Measurements from ENCODE around the gene CNIH3. TPM values are rescaled to one million over a fixed set of nuclear protein-coding genes. Genes with fewer than 3 reads are reported as not detected.

CNIH3 gene
- total RNA-seq, 2 experiments from 2014 or later, result 1.3 to 1.4 TPM

DNA sequence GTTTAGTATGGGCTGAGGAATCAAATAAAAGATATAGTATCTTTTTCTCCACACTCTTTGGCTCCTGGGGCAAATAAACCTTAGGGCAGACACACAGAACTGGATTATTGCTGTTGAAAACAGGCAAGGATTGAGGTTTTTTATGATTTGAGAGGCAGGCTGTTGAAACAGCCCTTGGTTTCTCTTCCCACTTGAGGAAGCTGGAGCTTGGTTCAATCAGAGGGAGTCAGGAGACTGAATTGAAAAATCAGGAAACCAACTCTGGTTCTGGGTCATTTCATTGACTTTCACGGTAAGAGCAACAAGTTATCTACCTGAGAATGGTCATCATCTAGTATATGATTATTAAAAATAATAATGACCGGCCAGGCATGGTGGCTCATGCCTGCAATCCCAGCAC is 108.4 kb downstream of the CNIH3 start:
- no peaks in the 10 kb centered on the region for H3K9me3 Mint-ChIP-seq

DNA sequence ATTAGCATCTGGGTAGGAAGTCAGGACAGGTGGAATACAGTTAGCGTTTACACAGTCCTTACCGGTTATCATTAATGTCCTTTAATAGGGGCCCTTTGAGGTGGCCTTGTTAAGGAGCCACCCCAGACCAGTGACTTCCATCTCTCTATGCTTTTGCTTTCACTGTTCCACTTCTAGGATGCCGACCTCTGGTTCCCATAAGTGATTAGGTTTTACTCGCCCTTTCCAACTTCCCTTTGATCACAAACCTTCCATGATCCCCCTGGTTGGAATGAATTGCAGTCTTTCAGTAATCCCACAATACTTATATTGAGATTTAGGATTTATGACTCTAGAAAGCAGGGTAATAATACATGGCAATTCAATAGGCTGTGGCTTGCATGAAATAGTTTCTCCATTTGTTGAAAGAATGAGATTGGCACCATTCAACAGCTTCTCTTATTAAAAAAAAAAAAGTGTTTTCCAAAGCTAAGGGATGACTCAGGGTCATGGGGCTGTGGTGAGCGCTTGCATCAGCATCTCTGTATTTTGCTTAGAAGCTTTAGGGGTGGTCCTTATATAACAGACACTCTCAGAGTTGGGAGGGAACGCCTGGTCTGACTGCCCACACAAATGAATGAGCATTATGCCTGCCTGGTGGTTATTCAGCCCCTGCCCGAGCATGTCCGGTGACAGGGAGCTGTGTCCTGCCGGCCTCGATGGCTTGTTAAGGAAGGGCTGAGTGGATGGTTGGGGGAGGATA is 110.5 kb downstream of the CNIH3 start:
- H3K4me1 Mint-ChIP-seq, result peaks cover 1% of the 10 kb centered on the region
- H3K4me3 Mint-ChIP-seq, result no peak overlapping the region
- peak overlapping the region; percentile 67 for H3K27ac Mint-ChIP-seq
- DNase-seq, result no peak
- H3K9me3 Mint-ChIP-seq, result no peaks in the 10 kb centered on the region
- H3K36me3 Mint-ChIP-seq, result no peaks in the 10 kb centered on the region
- H3K27me3 Mint-ChIP-seq, result peaks cover 2% of the 10 kb centered on the region

More for the DNA sequence above, 108.4 kb downstream of the CNIH3 start:
- peaks cover 20% of the 10 kb centered on the region for H3K27me3 Mint-ChIP-seq
- peaks cover 1% of the 10 kb centered on the region for H3K4me1 Mint-ChIP-seq
- no peak for DNase-seq
- no peak overlapping the region for H3K27ac Mint-ChIP-seq
- no peak overlapping the region for H3K4me3 Mint-ChIP-seq
- no peaks in the 10 kb centered on the region for H3K36me3 Mint-ChIP-seq

DNA sequence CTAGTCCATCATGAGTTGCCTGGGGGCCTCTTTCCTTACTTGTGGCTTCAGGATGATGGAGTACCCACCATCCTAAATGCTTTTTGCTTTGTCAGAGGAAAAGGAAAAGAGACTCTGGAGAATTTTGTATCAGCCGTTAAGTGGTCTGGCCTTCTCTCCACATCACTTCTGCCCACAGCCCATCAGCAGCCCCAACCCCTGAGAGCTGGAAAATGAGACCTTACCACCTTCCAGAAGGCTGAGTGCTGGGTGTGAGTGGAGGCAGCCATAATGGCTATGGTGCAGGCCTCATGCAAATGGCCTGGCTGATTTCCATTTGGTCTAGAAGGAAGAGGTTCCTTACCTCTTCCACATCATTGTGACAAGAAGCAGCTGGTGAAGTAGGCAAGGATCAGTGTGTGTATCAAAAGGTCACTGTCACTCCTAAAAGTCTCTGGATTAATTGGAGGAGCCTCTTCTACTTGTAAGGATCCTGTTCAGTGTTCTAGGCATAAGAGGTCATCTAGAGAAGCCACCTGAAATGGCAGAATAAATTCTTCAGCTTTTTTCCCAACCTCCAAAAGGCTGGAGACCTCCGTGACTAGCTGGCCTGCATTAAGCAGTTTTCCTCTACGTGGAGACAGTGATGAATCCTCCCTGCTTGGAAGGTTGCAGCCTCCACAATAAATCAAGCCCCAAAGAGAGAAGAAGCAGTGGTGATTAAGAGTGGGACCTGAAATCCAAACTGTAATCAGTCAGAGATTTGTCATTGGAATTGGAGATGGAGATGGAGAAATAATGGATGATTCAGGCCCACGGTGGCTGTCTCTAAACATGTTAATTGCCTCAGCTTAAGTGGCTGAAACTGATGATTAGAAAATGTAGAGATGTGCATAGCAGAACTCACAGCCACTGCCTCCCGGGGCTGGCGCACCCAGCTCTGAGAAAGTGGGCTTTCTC is 111.5 kb downstream of the CNIH3 start:
- Mint-ChIP-seq H3K4me3 (no peak overlapping the region), H3K4me1 (peaks cover 3% of the 10 kb centered on the region), H3K27me3 (peaks cover 3% of the 10 kb centered on the region), H3K36me3 (no peaks in the 10 kb centered on the region), H3K9me3 (no peaks in the 10 kb centered on the region), H3K27ac (no peak overlapping the region)
- DNase-seq, result no peak

DNA sequence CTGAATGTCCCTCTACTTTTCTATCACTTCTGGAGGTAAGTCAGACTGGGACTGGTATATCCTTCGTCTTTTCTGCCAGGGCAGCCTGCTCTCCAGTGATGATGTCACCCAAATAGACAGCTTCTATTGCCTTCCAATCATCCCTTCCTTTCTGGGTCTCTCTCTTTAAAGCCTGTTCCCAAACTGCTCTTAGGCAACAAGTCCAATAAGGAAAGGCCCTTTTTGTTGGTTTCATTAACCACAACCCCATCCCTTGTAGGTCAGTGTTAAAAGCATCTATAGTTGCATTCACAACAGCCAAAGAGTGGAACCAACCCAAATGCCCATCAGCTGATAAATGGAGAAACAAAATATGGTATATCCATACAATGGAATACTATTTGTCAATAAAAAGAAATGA is 114.4 kb downstream of the CNIH3 start:
- Mint-ChIP-seq H3K27ac (no peak overlapping the region), H3K4me3 (no peak overlapping the region), H3K27me3 (peaks cover 3% of the 10 kb centered on the region), H3K4me1 (peaks cover 15% of the 10 kb centered on the region), H3K36me3 (no peaks in the 10 kb centered on the region), H3K9me3 (no peaks in the 10 kb centered on the region)
- no peak for DNase-seq

DNA sequence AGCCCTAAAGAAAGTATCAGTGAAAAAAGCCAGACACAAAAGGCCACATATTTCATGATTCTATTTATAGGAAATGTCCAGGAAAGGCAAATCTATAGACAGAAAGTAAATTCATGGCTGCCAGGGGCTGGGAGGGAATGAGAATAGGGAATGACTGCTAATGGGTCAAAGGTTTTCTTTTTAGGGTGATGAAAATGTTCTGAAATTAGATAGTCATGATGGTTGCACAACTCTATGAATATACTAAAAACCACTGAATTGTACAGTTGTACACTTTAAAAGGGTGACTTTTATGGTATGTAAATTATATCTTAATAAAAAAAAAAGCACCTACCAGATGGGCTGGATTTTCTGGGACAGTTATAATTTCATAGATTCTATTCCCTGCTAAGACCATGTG is 114.8 kb downstream of the CNIH3 start:
- Mint-ChIP-seq H3K4me3 (no peak overlapping the region), H3K27me3 (peaks cover 3% of the 10 kb centered on the region), H3K4me1 (peaks cover 15% of the 10 kb centered on the region), H3K9me3 (no peaks in the 10 kb centered on the region), H3K27ac (no peak overlapping the region), H3K36me3 (no peaks in the 10 kb centered on the region)
- no peak for DNase-seq

DNA sequence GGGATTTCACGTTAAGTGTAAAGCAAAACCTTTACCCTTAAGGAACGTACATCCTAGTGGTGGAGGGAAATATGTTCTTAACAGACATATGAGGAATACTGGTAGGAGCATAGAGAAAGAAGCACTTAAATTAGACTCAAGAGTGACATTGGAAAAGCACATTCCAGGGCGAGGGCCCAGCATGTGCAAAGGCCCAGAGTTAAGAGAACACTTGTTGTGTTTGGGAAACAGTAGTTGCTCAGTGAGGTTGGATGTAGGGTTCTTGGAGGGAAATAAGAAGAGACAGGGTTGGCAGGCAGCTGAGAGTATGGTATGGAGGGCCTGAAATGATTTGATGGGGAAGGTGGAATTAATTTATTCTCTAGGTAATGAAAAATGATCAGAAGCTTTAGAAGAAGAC is 115.5 kb downstream of the CNIH3 start:
- Mint-ChIP-seq H3K27ac (no peak overlapping the region), H3K4me1 (peaks cover 17% of the 10 kb centered on the region)
- DNase-seq, result no peak

DNA sequence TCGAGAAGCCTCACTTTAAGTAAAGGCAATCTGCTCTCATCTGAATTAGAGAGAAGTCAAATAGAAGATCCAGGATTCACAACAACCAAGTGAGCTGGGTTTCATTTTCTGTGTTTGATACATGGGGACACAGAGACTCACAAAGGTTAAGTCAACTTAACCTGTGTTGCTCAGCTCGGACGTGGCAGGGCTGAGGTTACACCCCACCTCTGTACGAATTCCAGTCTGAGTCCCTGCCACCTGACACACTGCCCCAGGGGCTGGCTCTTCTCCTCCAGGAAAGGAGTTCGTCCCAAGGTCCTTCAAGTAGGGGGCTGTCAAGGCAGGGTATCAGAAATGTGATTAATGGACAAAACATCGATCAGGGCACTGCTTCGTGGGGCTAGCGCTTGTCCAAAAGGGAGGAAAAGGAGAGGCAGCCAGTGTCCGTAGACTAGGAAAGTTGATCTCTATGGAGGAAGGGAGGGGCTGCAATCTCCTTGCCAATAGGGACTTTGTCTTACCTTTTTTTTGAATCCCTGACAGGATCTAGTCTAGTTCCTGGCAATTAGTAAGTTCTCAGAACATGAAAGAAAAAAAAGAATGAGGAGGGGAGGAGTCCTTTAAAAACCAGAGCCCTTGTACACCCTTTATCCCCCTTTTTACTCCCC is 116.4 kb downstream of the CNIH3 start:
- Mint-ChIP-seq H3K27ac (no peak overlapping the region), H3K4me3 (no peak overlapping the region), H3K4me1 (peaks cover 19% of the 10 kb centered on the region), H3K36me3 (no peaks in the 10 kb centered on the region), H3K9me3 (no peaks in the 10 kb centered on the region), H3K27me3 (peaks cover 9% of the 10 kb centered on the region)
- no peak for DNase-seq

More for the DNA sequence above, 115.5 kb downstream of the CNIH3 start:
- Mint-ChIP-seq H3K9me3 (no peaks in the 10 kb centered on the region), H3K27me3 (peaks cover 5% of the 10 kb centered on the region), H3K4me3 (no peak overlapping the region), H3K36me3 (no peaks in the 10 kb centered on the region)

DNA sequence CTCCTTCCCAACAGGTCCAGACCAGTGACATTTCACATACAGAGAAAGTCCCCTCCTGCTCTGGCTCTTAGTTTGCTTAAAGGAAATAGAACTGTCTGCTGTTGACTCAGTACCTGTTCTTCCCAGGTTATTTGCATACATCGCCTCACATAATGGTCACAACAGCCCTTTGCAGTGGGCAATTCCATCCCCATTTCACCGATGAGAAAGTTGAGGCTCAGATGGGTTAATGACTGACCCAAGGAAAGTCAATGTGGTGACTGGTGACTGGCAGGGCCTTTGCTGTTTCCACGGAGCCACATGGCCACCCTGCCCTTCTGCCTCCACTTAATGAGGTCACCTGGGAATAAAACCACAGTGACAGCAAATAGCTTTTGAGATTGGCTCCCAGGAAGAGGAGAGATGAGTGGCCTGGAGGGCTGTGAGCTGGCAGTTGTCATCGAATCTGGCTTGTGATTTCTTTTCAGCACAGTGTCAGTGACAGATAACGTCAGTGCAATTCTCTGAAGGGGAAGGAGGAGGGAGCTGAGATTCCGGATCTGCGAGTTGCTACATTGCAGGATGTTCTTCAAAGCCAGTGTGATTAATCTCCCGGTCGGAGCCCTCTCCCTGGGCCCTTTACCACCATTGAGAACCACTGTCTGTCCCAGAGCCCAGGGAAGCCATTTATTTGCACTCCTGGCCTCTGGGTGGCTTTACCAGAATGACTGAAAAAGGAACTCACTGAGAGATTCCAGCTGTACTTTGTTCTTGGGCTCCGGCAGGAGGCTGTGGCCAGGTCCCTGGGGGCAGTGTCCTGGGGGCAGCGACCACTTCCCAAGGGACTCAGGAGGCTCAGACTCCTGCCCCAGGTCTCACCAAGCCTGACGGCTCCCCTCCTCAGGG is 117.2 kb downstream of the CNIH3 start:
- Mint-ChIP-seq H3K27ac (no peak overlapping the region), H3K4me3 (no peak overlapping the region), H3K27me3 (peaks cover 9% of the 10 kb centered on the region), H3K4me1 (peaks cover 20% of the 10 kb centered on the region), H3K36me3 (no peaks in the 10 kb centered on the region), H3K9me3 (no peaks in the 10 kb centered on the region)
- DNase-seq, result no peak

DNA sequence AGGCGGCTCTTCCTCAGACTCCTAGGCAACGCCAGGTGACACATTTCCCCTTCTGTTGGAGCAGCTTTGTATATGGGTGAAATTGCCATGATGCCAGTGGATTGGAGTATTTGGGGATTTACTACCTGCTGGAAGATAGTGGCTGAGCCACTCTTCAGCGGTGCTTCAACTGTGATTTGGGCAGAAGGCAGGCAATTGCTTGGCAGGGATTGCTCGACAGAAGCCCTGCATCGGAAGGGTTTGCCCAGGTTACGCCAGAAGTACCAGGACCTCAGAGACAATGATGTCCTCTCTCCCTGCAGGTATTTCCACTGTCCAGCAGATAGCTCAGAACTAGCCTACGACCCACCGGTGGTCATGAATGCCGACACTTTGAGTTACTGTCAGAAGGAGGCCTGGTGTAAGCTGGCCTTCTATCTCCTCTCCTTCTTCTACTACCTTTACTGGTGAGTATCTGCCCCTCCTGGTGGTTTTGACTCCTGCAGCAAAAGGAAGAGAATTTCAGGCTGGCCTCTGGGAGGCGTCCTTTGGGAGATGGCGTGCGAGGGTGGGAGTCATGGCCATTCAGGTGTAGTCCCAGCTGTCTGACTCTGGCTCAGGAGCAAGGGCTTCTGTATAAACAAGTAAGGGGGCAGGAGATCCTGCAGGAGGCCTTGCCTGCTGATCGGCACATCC is 118.3 kb downstream of the CNIH3 start:
- H3K4me1 Mint-ChIP-seq, result peaks cover 22% of the 10 kb centered on the region
- H3K4me3 Mint-ChIP-seq, result no peak overlapping the region
- H3K27ac Mint-ChIP-seq, result no peak overlapping the region
- DNase-seq, result no peak
- peaks cover 9% of the 10 kb centered on the region for H3K27me3 Mint-ChIP-seq
- H3K9me3 Mint-ChIP-seq, result no peaks in the 10 kb centered on the region
- no peaks in the 10 kb centered on the region for H3K36me3 Mint-ChIP-seq

DNA sequence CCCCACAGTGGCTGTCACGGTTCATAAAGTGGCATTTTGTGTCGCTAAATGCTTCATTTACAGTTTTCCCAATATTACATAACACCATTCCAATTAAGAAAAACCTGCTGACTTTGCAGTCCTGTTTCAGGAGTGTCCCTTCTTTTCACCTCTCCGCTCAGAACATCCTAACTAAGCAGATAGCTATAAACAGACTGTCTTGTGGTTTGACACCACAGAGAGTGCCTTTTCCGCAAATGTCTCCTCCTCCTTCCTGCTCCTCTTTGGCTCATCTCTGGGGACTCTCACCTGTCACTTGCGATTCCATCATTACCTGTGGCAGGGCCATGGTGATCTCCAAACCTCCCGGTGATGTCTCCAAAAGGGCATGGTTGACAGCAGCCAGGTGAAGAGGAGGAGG is 119.0 kb downstream of the CNIH3 start:
- Mint-ChIP-seq H3K27me3 (peaks cover 9% of the 10 kb centered on the region), H3K4me3 (no peak overlapping the region), H3K36me3 (no peaks in the 10 kb centered on the region), H3K4me1 (peaks cover 22% of the 10 kb centered on the region), H3K9me3 (no peaks in the 10 kb centered on the region), H3K27ac (no peak overlapping the region)
- DNase-seq, result no peak

DNA sequence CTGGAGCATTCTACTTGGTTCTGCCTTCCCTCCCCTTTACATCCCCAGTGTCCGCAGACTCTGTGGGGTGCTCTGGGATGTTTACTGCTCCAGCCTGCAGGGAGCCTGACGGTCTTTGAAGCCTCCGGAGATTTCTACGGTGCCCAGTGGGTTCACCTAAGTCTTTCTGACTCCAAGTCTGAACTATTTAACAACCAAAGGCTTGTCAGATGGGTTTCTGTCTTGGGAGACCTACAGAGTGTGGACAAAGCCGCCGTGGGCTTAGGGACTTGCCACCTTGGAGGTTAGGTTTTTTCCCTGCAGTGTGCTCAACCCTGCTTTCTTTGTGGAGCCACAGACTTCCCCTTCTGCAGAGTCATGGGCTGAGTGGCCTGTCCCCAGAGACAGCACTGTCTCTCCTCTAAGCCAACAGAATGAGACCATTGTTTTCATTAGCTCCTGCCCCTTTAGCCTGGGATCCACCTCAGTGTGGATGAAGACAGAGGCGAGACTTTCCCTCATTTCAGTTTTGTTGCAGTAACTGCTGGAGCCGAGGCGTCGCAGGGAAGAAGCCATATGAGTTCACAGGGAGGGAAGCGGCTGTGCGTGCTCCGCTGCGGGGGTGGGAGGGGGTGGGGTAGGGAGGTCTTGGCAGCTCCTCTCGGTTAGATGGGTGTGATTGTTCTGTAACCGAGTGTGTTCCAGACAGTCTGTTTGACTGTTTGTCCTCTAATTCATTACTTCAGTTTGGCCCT is 120.7 kb downstream of the CNIH3 start:
- Mint-ChIP-seq H3K27ac (no peak overlapping the region), H3K4me3 (no peak overlapping the region), H3K27me3 (peaks cover 8% of the 10 kb centered on the region), H3K9me3 (no peaks in the 10 kb centered on the region), H3K36me3 (no peaks in the 10 kb centered on the region), H3K4me1 (peaks cover 22% of the 10 kb centered on the region)
- no peak for DNase-seq

DNA sequence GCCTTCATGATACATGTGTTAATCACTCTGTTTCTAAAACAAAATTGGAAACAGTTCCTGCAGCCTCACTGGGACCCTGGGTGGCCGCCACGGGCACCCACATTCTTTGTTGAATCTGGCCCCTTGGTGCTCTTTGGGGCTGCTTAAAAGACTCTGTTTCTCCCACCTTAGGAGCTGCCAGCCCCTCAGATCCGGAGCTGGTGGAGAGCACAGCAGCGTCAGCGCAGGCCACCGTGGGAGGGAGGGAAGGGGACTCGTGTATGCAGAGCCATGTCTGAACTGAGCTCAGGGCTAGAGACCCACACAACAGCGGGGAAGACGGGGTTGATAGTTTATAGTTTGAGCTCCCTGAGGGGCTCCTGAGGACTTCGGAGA is 121.2 kb downstream of the CNIH3 start:
- H3K4me1 Mint-ChIP-seq, result peaks cover 22% of the 10 kb centered on the region
- no peak overlapping the region for H3K27ac Mint-ChIP-seq
- H3K36me3 Mint-ChIP-seq, result no peaks in the 10 kb centered on the region
- no peak for DNase-seq
- H3K27me3 Mint-ChIP-seq, result peaks cover 8% of the 10 kb centered on the region
- H3K4me3 Mint-ChIP-seq, result no peak overlapping the region
- no peaks in the 10 kb centered on the region for H3K9me3 Mint-ChIP-seq

DNA sequence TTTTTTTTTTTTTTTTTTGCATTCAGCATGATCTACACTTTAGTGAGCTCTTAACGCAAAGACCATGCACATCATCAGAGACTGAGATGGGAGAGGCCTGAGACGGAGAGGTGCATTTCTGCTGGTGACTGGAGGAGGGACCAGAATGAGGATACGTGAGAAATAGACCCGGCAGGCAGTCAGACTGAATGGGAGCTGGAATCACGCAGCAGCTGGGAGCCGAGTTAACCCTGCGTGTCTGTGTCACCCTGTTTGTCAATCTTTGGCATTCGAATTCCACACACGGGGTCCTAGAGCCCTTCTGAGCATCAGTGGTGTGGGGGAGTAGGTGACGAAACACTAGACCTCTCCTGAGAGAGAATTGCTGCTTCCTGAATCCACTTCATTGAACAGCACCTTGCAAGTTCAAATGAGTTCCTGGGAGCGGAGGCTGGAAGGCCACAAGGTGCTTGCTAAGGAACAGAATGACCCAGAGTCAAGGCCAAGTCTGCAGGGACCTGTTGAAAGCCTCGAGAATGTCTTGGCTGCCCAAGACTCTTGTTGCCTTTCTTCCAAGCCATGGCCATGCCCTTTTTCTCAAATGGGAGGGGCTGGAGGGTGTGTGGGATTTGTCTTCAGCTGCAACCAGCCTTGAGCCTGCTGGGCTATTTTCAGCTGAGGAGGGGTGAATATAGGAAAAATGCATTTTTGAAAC is 123.3 kb downstream of the CNIH3 start:
- H3K36me3 Mint-ChIP-seq, result no peaks in the 10 kb centered on the region
- H3K27me3 Mint-ChIP-seq, result peaks cover 10% of the 10 kb centered on the region
- no peak for DNase-seq
- H3K9me3 Mint-ChIP-seq, result no peaks in the 10 kb centered on the region
- no peak overlapping the region for H3K4me3 Mint-ChIP-seq
- no peak overlapping the region for H3K27ac Mint-ChIP-seq
- H3K4me1 Mint-ChIP-seq, result peaks cover 19% of the 10 kb centered on the region

All from activated naive CD8-positive, alpha-beta T cell treated with anti-CD3 and anti-CD28 coated beads for 36 hours (primary cell).